ENCODE data around the gene GSDMA. TPM values are rescaled to one million over a fixed set of nuclear protein-coding genes. Genes with fewer than 3 reads are reported as not detected.

Gene GSDMA, protein sequence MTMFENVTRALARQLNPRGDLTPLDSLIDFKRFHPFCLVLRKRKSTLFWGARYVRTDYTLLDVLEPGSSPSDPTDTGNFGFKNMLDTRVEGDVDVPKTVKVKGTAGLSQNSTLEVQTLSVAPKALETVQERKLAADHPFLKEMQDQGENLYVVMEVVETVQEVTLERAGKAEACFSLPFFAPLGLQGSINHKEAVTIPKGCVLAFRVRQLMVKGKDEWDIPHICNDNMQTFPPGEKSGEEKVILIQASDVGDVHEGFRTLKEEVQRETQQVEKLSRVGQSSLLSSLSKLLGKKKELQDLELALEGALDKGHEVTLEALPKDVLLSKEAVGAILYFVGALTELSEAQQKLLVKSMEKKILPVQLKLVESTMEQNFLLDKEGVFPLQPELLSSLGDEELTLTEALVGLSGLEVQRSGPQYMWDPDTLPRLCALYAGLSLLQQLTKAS
- total RNA-seq: under 1 TPM in 1 of 2 donors, not detected in 1; 0.37 TPM
- polyA plus RNA-seq (ENCODE audit: insufficient read depth, low read depth, low replicate concordance): 0.34 TPM
- long read RNA-seq, donor 1: 0 reads
- long read RNA-seq, donor 2: 0 reads

DNA sequence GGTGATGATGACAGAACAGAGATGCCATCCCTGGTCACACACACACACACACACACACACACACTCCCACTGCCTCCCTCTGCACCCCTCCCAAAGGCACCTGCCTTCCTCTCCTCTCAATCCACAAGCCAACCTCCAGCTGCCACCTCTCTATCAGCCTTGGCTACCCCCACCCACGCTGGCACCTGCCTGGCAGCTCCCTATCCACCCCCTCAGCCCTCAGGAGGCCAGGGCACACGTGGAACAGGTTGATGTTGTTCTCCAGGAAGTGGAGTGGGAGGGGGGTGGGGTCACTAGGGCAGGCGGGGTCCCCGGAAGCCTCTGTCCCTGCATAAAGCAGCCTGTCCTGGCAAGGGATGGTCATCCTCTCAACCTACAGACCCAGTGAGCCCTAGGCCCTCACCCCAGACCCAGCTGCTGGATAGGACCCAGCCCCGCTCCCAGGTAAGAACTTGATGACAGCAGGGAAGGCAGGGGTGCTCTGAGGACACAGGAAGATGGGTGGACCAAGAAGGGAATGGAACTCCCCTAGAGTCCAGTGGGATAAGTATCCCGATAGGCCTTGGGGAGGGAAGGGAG lies at the start of gene GSDMA:
Gene GSDMA (plus strand): TSS at position 363 of the 579 bp plus-strand sequence. CDS start 2,684 bp downstream, outside the sequence.
- DNase-seq: no peak
- Histone ChIP-seq H3K4me3 (no peak within 1 kb of the TSS), H3K9me3 (no peaks in the 10 kb centered on the region), H3K27ac (no peak within 1 kb of the TSS), H3K4me1 (no peaks in the 10 kb centered on the region), H3K36me3 (ENCODE audit: low read depth, missing control alignments) (no peaks in the 10 kb centered on the region), H3K27me3 (no peaks in the 10 kb centered on the region)
- intact Hi-C loops (cut with DNase I; ENCODE audit: low total_unique reads): no loop called here
- TF ChIP-seq POLR2A (IDR thresholded peaks at IDR 0.05): no peak
- TF ChIP-seq, protein P1, sequence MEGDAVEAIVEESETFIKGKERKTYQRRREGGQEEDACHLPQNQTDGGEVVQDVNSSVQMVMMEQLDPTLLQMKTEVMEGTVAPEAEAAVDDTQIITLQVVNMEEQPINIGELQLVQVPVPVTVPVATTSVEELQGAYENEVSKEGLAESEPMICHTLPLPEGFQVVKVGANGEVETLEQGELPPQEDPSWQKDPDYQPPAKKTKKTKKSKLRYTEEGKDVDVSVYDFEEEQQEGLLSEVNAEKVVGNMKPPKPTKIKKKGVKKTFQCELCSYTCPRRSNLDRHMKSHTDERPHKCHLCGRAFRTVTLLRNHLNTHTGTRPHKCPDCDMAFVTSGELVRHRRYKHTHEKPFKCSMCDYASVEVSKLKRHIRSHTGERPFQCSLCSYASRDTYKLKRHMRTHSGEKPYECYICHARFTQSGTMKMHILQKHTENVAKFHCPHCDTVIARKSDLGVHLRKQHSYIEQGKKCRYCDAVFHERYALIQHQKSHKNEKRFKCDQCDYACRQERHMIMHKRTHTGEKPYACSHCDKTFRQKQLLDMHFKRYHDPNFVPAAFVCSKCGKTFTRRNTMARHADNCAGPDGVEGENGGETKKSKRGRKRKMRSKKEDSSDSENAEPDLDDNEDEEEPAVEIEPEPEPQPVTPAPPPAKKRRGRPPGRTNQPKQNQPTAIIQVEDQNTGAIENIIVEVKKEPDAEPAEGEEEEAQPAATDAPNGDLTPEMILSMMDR (IDR thresholded peaks at IDR 0.05): no peak
- 38 to 71% methylated on average over 2 to 6 of the region's 6 CpGs for WGBS, 2 donors

DNA sequence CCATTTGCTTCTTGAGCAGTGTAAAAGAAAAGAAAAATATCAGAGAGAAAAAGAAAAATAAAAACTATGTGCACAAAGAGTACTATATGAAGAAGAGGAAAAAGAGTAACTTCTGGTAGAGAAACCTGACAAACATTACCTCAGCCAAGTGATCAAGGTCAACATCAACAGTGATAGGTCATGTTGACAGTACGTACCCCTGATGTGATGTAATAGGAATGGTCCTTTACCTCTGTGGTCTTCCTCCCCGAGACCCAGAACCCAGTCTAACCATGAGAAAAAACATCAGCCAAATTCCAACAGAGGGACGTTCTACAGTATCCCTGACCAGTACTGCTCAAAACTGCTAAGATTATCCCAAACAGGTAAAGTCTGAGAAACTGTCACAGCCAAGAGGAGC lies 48.8 kb upstream of the GSDMA start:
- intact Hi-C loops (cut with DNase I; ENCODE audit: low total_unique reads): no loop called here
- DNase-seq: no peak
- WGBS, 2 donors: 88 to 95% methylated on average over 3 of the region's 3 CpGs

DNA sequence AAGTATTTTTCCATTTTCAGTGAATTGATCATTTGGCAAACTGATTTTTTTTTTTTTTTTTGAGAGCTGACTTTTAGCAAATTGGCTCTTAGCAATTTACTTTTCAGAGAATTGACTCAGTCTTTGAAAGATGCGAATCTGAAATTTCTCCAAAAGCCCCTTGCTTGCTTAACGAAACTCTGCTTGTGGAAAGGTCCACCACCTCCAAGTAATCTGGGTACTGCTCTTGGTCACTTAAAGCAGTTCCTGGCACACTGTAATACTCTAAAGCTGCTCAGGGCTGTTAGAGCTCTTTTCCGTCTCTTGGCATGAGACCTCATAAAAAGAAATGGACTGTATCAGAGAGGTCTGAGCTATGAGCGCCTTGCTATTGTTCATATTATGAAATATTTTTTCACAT lies 47.2 kb upstream of the GSDMA start:
- no peak for TF ChIP-seq POLR2A (IDR thresholded peaks at IDR 0.05)
- TF ChIP-seq, protein P1 (IDR thresholded peaks at IDR 0.05): no peak
- Histone ChIP-seq H3K4me1 (no peaks in the 10 kb centered on the region), H3K27ac (no peak overlapping the region), H3K36me3 (ENCODE audit: low read depth, missing control alignments) (no peaks in the 10 kb centered on the region), H3K4me3 (no peak overlapping the region), H3K9me3 (no peaks in the 10 kb centered on the region), H3K27me3 (no peaks in the 10 kb centered on the region)
- DNase-seq: no peak
- 66 to 96% methylated on average over 4 of the region's 4 CpGs for WGBS, 2 donors
- intact Hi-C loops (cut with DNase I; ENCODE audit: low total_unique reads): no loop called here

More for the DNA sequence above, 48.8 kb upstream of the GSDMA start:
- H3K4me3 ChIP-seq: no peak overlapping the region
- no peak overlapping the region for H3K27ac ChIP-seq
- H3K9me3 ChIP-seq: no peaks in the 10 kb centered on the region
- H3K27me3 ChIP-seq: no peaks in the 10 kb centered on the region
- TF ChIP-seq, protein P1 (IDR thresholded peaks at IDR 0.05): no peak
- no peak for TF ChIP-seq POLR2A (IDR thresholded peaks at IDR 0.05)
- no peaks in the 10 kb centered on the region for H3K36me3 ChIP-seq (ENCODE audit: low read depth, missing control alignments)
- no peaks in the 10 kb centered on the region for H3K4me1 ChIP-seq

DNA sequence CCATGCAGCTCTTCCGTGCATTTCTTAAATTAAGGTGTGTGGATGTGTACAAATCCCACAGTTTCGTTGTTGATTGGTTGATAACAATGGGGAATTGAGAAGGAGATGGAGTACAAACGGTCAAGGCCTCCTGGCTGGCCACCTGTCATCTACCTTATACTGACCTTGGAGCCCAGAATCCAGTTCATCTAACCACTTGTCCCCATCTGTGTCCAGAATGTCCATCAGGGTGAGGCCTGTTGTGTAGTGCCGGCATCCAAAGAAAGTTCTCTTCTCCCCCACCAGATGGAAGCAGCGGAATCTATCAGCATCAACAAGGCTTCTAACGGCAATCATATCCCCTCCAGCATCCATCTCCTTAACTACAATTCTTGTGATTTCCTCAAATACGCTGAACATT lies 45.9 kb upstream of the GSDMA start:
- no peaks in the 10 kb centered on the region for H3K27me3 ChIP-seq
- H3K4me1 ChIP-seq: no peaks in the 10 kb centered on the region
- no peaks in the 10 kb centered on the region for H3K36me3 ChIP-seq (ENCODE audit: low read depth, missing control alignments)
- intact Hi-C loops (cut with DNase I; ENCODE audit: low total_unique reads): no loop called here
- no peak overlapping the region for H3K27ac ChIP-seq
- no peak for DNase-seq
- WGBS, 2 donors: 85 to 91% methylated on average over 7 of the region's 7 CpGs
- TF ChIP-seq, protein P1 (IDR thresholded peaks at IDR 0.05): no peak
- no peak for TF ChIP-seq POLR2A (IDR thresholded peaks at IDR 0.05)
- H3K4me3 ChIP-seq: no peak overlapping the region
- H3K9me3 ChIP-seq: no peaks in the 10 kb centered on the region
